Adipose tissue (tissue), 3 donors: ENCODE results near the gene ELK1. TPM values are rescaled to one million over a fixed set of nuclear protein-coding genes. Genes with fewer than 3 reads are reported as not detected.
"Not testable (repeated sequence)": the region's sequence is repeated elsewhere in the genome, so short reads cannot be mapped to it uniquely, and the experiment has no call there.

Experiments used
- H3K27ac ChIP-seq: one replicate; pipeline ENCODE4 v1.5.1; 2013; ENCODE audit warnings: low read depth, low read length
- WGBS, 3 donors: extraction: QIAGEN DNeasy Blood & Tissue Kit; methylation state at CpG; one replicate each; pipeline ENCODE4 v1.1.7; 2013; 5-methylcytosine and 5-hydroxymethylcytosine counted together
- polyA plus RNA-seq, 3 donors: library from polyadenylated mRNA; stranded (reverse); fragments of 200-250 nt; gene quantifications; one replicate each; pipeline ENCODE4 v1.2.3, GENCODE V29; 2013
- donor health status: healthy with polysubstance abuse.
- donor health status: Bipolar disorder and iron deficiency.
- donor health status: healthy.

Gene ELK1
- polyA plus RNA-seq, 3 donors = 11.5 to 27.3 (median 23.1) TPM

DNA sequence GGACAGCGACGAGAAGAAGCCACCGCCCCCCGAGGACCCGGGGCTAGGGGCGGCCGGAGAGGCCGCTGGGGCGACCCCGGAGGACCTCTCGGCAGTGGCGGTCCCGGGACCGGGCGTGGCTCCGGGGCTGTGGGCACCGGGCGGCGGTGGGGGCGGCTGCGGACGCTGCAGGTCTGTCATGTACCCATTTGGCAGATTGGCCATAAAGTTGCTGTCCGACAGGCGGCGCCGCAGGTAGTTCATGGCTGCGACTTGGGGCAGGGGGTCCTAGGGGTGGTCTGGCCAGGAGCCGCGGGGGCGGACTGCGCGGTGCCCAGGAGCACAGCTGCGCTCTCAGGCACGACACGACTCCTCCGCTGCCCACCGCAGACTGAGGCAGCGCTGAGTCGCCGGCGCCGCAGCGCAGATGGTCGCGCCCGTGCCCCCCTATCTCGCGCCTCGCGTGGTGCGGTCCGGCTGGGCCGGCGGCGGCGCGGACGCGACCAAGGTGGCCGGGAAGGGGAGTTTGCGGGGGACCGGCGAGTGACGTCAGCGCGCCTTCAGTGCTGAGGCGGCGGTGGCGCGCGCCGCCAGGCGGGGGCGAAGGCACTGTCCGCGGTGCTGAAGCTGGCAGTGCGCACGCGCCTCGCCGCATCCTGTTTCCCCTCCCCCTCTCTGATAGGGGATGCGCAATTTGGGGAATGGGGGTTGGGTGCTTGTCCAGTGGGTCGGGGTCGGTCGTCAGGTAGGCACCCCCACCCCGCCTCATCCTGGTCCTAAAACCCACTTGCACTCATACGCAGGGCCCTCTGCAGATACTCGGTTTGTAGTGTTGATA lies 30.7 kb downstream of the ELK1 start, which contains the start of gene SYN1:
SYN1 (minus strand) TSS at position 372 of the 817 bp plus-strand sequence; CDS start at position 243, 129 bp downstream.
- WGBS, 3 donors = 2 to 33% (median 3%) methylated on average over 19 to 88 of the region's 88 CpGs
- no peak within 1 kb of the TSS for H3K27ac ChIP-seq

DNA sequence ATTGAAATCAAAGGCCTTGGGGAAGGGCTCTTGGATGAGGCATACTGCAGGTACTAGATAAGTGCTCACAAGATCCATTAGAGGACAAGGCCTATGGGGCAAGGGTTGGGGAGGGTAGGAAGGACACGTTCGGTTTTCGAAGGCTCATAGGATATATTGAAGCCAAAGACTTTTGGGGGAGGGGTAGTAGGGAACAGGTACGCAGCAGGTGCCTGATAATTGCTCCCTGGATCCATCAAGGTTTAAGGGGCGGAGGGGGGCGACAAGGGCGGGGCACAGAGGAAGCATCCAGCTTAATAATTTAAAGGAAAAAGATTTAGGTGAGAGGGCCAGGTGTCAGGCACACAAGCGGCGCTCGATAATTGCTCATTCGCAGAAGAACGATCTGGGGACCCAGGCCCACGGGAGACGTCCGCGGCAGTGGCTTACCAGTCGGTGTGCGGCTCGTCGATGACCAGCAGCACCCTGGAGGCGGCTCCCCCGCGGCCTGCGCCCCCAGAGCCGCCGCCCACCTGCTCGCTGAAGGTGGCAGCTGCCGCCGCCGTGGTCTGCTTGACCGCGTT lies 31.4 kb downstream of the ELK1 start:
- 35 to 70% (median 52%) methylated on average over 10 to 28 of the region's 32 CpGs for WGBS, 3 donors
- no peak overlapping the region for H3K27ac ChIP-seq

DNA sequence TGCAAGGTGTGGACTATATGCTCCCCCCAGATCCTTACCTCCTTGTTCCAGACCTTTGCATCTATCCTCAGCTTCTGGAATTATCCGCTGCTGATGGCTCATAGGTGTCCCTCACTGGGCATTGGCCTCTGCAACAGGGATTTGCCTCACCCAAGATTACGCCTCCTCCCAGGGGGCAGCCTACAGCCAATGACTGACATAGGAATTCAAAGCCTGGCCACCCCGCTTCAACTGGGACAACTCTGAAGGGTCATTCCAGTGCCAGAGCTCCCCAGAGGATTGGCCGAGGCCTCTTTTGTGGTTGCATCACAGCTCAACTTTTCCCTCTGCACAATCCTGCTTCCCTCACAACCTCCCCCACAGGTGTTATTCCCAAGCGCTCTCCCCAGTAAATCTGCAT lies 35.7 kb downstream of the ELK1 start:
- 52 to 81% (median 79%) methylated on average over 3 to 5 of the region's 5 CpGs for WGBS, 3 donors
- no peak overlapping the region for H3K27ac ChIP-seq

- H3K27ac ChIP-seq = no peak overlapping the region
- 84 to 91% (median 87%) methylated on average over 5 to 8 of the region's 8 CpGs for WGBS, 3 donors
Observed at GRCh38 chrX:47613082-47613481, 37.3 kb downstream of the ELK1 start.

- H3K27ac ChIP-seq = no peak overlapping the region
Observed at GRCh38 chrX:47612418-47612817, 37.9 kb downstream of the ELK1 start.

DNA sequence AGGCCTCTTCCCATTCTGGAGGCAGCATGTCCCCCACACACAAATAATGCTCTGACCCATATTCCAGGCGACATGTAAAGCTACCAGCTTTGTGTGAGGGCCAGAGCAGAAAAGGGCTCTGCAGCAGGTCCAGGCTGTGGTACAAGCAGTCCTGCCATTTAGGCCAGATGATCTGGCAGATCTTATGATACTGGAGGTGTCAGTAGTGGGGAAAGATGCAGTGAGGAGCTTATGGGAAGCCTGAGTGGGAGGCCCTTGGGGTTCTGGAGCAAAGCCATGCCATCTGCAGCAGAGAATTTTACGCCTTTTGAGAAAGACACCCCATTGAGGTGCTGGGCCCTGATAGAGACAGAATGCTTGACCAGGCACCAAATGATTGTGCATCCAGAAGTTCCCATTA lies 38.4 kb downstream of the ELK1 start:
- no peak overlapping the region for H3K27ac ChIP-seq
- WGBS, 3 donors = 67 to 96% (median 93%) methylated on average over 2 of the region's 2 CpGs

DNA sequence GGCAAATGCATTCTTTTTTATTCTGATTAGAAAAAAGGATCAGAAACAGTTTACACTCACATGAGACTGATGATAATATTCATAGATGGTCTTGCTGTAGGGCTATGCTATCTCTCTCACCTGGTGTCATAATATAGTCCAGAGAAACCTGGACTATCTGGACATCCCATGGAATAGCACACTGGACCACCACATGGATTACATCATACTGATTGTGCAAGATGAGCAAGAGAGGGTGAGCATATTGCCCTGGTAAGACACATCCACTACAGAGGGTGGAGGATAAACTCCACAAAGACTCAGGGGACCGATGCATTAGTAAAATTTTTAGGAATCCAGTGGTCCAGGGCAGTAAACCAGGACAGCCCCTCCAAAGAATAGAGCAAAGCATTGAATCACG lies 38.9 kb downstream of the ELK1 start:
- no peak overlapping the region for H3K27ac ChIP-seq
- 70 to 100% (median 93%) methylated on average over 2 of the region's 2 CpGs for WGBS, 3 donors

- H3K27ac ChIP-seq = no peak overlapping the region
- WGBS, 3 donors = 60 to 76% (median 65%) methylated on average over 4 of the region's 4 CpGs
Observed at GRCh38 chrX:47610511-47610910, 39.9 kb downstream of the ELK1 start.

- 38 to 62% (median 59%) methylated on average over 4 to 9 of the region's 9 CpGs for WGBS, 3 donors
- H3K27ac ChIP-seq = no peak overlapping the region
Observed at GRCh38 chrX:47608130-47608810, 42.1 kb downstream of the ELK1 start.

DNA sequence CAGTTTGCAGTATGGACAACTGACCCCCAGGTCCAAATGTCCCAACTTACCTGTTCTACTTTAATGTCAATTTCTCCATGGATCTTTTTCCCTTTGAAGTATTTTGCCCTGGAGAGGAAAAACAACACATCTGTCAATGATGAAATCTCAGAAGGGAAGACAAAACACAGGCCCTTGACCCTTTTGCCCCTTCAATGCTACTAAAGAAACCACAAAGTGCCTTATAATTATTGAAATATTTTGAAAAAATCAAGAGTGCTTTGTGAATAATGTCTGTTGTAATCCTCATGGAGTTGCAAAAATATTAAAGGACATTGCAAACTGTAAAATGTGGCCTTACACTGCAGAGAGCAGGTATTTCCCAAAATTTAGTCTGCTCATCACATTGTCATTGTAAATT lies 43.3 kb downstream of the ELK1 start:
- no peak overlapping the region for H3K27ac ChIP-seq

DNA sequence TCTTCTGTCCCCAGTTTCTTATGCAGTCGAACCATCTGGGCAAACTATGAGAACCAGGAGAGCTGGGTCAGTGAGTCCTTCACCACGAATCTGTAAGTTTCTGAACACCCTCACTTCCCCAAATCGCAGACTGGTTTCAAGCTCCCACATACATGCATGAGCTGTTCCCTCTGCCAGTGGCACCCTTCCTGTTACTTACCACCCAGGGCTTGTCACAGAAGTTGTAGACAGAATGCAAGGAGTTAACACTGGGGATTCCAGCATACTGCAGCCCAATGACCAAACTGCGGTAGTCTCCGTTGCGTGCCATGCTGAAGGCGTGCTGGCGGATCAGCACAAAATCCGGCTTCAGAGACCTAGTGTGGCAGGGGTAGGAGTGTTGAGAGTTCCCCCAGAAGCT lies 45.3 kb downstream of the ELK1 start:
- WGBS, 3 donors = 50 to 73% (median 67%) methylated on average over 9 of the region's 9 CpGs
- H3K27ac ChIP-seq = no peak overlapping the region

DNA sequence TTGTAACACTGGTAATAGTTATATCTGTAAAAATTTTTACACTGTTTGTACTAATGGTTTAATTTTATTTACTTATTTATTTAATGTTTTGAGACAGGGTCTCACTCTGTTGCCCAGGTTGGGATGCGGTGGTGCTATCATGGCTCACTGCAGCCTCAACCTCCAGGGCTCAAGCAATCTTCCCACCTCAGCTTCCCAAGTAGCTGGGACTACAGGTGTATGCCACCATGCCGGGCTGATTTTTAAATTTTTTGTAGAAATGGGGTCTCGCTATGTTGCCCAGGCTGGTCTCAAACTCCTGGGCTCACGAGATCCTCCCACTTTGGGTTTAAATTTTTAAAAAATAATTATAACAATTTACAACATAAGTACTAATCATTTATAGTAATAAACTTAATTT lies 47.2 kb downstream of the ELK1 start:
- WGBS, 3 donors = 92 to 98% (median 97%) methylated on average over 4 of the region's 4 CpGs
- H3K27ac ChIP-seq = not testable (repeated sequence)

DNA sequence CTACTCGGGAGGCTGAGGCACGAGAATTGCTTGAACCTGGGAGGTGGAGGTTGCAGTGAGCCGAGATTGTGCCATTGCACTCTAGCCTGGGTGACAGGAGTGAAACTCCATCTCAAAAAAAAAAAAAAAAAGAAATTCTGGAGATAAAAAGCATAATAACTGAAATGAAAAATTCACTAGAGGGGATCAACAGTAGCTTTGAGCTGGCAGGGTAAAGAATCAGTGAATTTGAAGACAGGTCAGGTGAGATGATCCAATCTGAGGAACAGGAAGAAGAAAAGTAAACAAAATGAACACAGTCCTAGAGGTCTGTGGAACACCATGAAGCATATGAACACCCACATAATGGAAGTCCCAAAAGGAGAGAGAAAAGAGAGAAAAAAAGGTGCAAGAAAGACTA lies 53.1 kb downstream of the ELK1 start:
- no peak overlapping the region for H3K27ac ChIP-seq
- WGBS, 3 donors = 86 to 89% (median 86%) methylated on average over 3 of the region's 3 CpGs

- 75 to 86% (median 82%) methylated on average over 2 of the region's 2 CpGs for WGBS, 3 donors
Observed at GRCh38 chrX:47596256-47596655, 54.1 kb downstream of the ELK1 start.

DNA sequence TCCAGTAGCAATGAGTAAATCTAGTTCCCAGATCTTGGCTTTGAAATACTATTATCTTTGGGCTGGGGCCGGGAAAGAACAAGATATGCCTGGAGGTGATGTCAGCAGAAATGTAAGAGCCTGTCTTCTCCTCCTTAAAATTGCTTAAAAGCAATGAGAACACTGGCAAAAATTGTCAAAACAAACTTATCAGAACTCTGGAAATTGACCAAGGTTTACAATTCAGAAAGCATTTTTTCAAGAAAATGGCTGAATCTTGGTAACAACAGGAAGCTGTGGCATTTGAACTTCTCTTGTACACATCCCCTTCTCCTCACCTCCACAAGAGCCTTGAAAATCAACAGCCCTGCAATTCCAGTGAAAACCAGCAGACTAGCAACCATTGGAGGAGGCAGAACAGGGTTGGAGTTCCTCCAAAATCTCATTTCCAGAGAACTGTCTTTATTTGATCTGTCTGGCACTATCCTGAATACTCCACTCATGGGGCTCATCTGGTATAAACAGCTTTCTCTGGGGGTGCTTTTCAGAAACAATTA lies 54.6 kb downstream of the ELK1 start:
- WGBS, 3 donors = 18 to 64% (median 51%) methylated on average over 1 of the region's 1 CpG
- no peak overlapping the region for H3K27ac ChIP-seq

More at GRCh38 chrX:47596256-47596655, 54.1 kb downstream of the ELK1 start:
- no peak overlapping the region for H3K27ac ChIP-seq

- 65 to 75% (median 69%) methylated on average over 4 of the region's 4 CpGs for WGBS, 3 donors
- no peak overlapping the region for H3K27ac ChIP-seq
Observed at GRCh38 chrX:47593522-47593921, 56.8 kb downstream of the ELK1 start.

DNA sequence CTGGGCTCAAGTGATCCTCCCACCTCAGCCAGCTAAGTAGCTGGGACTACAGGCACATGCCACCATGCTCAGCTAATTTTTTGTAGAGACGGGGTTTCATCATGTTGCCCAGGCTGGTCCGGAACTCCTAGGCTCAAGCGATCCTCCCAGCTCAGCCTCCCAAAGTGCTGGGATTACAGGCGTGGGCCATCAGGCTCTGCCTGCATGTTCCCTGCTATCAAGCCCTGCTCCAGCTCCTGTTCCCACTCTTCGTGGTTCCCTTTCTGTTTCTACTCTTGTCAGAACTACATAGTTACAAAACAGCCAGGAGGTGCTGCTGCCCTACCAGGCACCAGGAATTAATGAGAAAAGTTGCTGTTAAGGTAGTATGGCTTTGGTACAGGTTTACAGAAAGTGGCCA lies 59.4 kb downstream of the ELK1 start:
- 81 to 85% (median 84%) methylated on average over 4 to 5 of the region's 5 CpGs for WGBS, 3 donors
- H3K27ac ChIP-seq = no peak overlapping the region

DNA sequence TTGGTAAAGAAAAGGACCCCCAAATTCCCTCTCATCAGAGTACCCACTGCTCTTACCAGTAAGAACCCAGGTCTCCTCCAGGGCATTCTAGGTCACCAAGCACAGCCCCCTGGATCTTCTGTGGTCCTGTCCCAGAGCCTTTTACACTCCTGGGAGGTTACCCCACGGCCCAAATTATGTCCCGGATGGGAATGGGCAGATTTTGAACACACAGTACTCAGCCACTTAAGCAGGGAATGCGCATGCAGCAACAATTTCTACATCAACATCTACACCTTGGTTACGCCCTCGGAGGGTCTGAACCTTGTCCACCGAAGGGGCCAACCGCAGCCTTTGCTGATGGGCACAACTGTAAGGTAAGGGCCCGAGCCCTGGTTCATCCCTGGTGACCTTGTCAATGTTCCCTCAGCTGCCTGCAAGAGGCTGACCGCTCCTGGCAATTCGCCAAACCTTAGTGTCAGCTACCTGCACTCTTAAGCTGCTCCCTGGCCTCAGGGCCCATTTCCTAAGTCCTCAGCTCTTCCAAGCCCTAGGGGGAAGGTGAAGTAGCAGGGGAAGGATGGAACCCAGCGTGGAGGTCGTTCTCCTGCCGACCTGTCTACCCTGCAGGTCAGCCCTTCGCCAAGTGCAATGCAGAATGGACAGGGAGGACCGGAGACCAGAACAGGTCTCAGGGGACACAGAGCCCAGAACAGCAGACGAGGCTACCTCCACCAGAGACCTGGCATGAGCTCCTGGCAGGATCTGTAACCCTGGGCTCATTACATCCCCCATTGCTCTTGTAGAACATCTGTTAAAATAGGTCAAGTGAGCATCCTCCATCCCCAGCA lies 62.2 kb downstream of the ELK1 start:
- 72 to 89% (median 75%) methylated on average over 11 to 16 of the region's 16 CpGs for WGBS, 3 donors
- no peak overlapping the region for H3K27ac ChIP-seq
